ENCODE data around the gene OR2T12.

DNA sequence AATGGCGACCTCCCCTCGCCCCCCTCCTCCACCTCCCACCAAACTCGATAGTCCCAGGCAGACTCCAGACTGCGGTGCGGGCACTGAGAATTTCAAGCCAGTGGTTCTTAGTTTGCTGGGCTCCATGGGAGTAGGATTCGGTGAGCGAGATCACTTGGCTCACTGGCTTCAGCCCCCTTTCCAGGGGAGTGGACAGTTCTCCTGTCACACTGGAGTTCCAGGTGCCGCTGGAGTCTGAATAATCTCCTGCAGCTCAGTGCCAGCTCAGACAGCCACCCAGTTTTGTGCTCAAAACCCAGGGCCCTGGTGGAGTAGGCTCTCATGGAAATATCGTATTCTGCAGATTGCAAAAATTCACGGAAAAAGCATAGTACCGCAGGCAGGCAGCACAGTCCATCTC is 13.6 kb upstream of the OR2T12 start:
- no peak for TF ChIP-seq POLR2AphosphoS5 (IDR thresholded peaks at IDR 0.05; ENCODE audit: low read depth)
- TF ChIP-seq, protein P1, sequence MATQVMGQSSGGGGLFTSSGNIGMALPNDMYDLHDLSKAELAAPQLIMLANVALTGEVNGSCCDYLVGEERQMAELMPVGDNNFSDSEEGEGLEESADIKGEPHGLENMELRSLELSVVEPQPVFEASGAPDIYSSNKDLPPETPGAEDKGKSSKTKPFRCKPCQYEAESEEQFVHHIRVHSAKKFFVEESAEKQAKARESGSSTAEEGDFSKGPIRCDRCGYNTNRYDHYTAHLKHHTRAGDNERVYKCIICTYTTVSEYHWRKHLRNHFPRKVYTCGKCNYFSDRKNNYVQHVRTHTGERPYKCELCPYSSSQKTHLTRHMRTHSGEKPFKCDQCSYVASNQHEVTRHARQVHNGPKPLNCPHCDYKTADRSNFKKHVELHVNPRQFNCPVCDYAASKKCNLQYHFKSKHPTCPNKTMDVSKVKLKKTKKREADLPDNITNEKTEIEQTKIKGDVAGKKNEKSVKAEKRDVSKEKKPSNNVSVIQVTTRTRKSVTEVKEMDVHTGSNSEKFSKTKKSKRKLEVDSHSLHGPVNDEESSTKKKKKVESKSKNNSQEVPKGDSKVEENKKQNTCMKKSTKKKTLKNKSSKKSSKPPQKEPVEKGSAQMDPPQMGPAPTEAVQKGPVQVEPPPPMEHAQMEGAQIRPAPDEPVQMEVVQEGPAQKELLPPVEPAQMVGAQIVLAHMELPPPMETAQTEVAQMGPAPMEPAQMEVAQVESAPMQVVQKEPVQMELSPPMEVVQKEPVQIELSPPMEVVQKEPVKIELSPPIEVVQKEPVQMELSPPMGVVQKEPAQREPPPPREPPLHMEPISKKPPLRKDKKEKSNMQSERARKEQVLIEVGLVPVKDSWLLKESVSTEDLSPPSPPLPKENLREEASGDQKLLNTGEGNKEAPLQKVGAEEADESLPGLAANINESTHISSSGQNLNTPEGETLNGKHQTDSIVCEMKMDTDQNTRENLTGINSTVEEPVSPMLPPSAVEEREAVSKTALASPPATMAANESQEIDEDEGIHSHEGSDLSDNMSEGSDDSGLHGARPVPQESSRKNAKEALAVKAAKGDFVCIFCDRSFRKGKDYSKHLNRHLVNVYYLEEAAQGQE (IDR thresholded peaks at IDR 0.05; ENCODE audit: unreplicated experiment) = no peak
- no peak for TF ChIP-seq EZH2 (IDR thresholded peaks at IDR 0.05; ENCODE audit: low read depth, unreplicated experiment)
- TF ChIP-seq, protein P2, sequence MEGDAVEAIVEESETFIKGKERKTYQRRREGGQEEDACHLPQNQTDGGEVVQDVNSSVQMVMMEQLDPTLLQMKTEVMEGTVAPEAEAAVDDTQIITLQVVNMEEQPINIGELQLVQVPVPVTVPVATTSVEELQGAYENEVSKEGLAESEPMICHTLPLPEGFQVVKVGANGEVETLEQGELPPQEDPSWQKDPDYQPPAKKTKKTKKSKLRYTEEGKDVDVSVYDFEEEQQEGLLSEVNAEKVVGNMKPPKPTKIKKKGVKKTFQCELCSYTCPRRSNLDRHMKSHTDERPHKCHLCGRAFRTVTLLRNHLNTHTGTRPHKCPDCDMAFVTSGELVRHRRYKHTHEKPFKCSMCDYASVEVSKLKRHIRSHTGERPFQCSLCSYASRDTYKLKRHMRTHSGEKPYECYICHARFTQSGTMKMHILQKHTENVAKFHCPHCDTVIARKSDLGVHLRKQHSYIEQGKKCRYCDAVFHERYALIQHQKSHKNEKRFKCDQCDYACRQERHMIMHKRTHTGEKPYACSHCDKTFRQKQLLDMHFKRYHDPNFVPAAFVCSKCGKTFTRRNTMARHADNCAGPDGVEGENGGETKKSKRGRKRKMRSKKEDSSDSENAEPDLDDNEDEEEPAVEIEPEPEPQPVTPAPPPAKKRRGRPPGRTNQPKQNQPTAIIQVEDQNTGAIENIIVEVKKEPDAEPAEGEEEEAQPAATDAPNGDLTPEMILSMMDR (conservative IDR thresholded peaks at IDR 0.05; ENCODE audit: low read depth in 2 of 2) = no peak
- no peak for TF ChIP-seq JUNB (IDR thresholded peaks at IDR 0.05; ENCODE audit: unreplicated experiment)
- TF ChIP-seq CREB1 (CRISPR knock-in tag; IDR thresholded peaks at IDR 0.05; ENCODE audit: low read depth) = no peak
- TF ChIP-seq, protein P3, sequence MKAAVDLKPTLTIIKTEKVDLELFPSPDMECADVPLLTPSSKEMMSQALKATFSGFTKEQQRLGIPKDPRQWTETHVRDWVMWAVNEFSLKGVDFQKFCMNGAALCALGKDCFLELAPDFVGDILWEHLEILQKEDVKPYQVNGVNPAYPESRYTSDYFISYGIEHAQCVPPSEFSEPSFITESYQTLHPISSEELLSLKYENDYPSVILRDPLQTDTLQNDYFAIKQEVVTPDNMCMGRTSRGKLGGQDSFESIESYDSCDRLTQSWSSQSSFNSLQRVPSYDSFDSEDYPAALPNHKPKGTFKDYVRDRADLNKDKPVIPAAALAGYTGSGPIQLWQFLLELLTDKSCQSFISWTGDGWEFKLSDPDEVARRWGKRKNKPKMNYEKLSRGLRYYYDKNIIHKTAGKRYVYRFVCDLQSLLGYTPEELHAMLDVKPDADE (IDR thresholded peaks at IDR 0.05) = no peak
- TF ChIP-seq EZH2phosphoT487 (IDR thresholded peaks at IDR 0.05; ENCODE audit: unreplicated experiment) = no peak
- TF ChIP-seq STAT1 (IDR thresholded peaks at IDR 0.05; ENCODE audit: unreplicated experiment) = no peak
- TF ChIP-seq, protein P4, sequence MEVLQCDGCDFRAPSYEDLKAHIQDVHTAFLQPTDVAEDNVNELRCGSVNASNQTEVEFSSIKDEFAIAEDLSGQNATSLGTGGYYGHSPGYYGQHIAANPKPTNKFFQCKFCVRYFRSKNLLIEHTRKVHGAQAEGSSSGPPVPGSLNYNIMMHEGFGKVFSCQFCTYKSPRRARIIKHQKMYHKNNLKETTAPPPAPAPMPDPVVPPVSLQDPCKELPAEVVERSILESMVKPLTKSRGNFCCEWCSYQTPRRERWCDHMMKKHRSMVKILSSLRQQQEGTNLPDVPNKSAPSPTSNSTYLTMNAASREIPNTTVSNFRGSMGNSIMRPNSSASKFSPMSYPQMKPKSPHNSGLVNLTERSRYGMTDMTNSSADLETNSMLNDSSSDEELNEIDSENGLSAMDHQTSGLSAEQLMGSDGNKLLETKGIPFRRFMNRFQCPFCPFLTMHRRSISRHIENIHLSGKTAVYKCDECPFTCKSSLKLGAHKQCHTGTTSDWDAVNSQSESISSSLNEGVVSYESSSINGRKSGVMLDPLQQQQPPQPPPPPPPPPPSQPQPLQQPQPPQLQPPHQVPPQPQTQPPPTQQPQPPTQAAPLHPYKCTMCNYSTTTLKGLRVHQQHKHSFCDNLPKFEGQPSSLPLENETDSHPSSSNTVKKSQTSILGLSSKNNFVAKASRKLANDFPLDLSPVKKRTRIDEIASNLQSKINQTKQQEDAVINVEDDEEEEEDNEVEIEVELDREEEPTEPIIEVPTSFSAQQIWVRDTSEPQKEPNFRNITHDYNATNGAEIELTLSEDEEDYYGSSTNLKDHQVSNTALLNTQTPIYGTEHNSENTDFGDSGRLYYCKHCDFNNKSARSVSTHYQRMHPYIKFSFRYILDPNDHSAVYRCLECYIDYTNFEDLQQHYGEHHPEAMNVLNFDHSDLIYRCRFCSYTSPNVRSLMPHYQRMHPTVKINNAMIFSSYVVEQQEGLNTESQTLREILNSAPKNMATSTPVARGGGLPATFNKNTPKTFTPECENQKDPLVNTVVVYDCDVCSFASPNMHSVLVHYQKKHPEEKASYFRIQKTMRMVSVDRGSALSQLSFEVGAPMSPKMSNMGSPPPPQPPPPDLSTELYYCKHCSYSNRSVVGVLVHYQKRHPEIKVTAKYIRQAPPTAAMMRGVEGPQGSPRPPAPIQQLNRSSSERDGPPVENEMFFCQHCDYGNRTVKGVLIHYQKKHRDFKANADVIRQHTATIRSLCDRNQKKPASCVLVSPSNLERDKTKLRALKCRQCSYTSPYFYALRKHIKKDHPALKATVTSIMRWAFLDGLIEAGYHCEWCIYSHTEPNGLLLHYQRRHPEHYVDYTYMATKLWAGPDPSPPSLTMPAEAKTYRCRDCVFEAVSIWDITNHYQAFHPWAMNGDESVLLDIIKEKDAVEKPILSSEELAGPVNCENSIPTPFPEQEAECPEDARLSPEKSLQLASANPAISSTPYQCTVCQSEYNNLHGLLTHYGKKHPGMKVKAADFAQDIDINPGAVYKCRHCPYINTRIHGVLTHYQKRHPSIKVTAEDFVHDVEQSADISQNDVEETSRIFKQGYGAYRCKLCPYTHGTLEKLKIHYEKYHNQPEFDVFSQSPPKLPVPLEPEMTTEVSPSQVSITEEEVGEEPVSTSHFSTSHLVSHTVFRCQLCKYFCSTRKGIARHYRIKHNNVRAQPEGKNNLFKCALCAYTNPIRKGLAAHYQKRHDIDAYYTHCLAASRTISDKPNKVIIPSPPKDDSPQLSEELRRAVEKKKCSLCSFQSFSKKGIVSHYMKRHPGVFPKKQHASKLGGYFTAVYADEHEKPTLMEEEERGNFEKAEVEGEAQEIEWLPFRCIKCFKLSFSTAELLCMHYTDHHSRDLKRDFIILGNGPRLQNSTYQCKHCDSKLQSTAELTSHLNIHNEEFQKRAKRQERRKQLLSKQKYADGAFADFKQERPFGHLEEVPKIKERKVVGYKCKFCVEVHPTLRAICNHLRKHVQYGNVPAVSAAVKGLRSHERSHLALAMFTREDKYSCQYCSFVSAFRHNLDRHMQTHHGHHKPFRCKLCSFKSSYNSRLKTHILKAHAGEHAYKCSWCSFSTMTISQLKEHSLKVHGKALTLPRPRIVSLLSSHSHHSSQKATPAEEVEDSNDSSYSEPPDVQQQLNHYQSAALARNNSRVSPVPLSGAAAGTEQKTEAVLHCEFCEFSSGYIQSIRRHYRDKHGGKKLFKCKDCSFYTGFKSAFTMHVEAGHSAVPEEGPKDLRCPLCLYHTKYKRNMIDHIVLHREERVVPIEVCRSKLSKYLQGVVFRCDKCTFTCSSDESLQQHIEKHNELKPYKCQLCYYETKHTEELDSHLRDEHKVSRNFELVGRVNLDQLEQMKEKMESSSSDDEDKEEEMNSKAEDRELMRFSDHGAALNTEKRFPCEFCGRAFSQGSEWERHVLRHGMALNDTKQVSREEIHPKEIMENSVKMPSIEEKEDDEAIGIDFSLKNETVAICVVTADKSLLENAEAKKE (CRISPR knock-in tag; IDR thresholded peaks at IDR 0.05) = no peak
- TF ChIP-seq ZNF114 (CRISPR knock-in tag; IDR thresholded peaks at IDR 0.05) = no peak

Data from GM23338 (cell line).